ENCODE measurements around the gene TMOD3.

TMOD3 gene

DNA sequence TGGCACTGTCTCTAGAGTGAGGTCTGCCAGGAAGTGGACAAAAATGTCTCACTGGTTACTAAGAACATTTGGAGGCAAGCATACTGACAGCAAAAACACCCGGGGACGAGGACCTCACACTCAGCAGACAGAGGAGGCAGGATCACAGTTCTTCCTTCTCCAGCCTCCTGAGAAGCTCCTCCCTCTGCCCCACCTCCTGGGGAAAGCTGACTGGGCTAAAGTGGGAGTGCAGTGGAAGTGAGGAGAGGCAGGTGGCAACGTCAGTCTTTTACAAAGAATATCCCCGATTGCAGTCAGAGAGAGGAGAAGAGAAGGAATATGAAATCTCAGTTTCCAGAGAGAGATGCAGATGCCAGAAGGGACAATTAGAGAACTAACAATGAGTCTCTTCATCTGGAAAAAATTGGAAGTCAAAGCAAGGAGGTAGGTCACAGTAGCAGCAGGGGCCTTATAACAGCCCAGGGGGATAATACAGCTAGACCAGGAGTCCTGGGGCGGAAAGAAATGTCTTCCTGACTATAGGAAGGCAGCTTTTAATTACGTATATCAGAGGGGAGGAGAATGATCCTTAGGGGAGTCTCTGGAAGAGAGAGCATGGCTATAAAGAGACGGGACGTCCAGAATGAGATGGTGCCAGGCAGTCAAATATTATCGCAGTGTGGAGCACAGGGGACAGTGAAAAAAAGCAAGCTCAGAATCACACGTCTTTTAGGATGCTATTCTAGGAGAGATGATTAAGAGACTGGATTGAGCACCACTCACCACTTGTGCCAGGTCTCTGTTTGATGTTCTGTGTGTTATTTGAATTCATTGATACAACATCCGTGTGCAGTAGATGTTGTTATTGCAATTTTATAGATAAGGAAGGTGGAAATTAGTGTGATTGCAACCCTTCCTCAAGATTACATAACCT, 95.0 kb downstream of the TMOD3 start:
- DNase-seq, result no peak

DNA sequence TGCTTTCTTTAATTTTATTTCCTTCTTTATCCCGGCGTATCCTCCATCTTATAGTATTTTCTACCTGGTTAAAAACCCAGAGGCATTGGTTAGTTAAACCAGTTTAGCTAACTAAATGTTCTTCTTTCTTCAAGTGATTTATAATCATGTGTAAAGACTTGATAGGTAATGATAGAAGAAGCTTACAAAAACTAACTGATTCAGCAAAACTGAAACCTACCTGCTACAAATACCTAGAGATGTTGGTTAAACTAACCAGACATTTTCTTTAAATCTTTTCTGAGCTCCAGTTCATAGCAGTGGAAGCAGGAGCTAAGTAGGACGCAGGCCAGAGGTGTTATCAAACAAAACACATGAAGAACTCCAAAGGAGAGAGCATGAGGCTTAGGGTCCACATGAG, 97.4 kb downstream of the TMOD3 start:
- no peak for DNase-seq

DNA sequence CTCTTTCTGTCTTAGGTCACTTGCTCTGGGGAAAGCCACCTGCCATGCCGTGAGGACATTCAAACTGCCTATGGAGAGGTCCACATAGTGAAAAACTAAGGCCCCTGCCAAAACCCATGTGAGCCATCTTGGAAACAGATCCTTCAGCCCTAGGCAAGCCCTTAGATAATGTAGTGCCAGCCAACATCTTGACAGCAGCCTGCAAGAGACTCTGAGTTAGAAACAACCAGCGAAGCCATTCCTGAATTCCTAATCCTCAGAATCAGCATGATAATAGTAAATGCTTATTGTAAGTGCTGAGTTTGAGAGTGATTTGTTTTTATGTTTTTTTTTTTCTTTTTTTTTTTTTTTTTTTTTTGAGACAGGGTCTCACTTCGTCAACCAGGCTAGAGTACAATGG, 101.6 kb downstream of the TMOD3 start:
- no peak for DNase-seq

DNA sequence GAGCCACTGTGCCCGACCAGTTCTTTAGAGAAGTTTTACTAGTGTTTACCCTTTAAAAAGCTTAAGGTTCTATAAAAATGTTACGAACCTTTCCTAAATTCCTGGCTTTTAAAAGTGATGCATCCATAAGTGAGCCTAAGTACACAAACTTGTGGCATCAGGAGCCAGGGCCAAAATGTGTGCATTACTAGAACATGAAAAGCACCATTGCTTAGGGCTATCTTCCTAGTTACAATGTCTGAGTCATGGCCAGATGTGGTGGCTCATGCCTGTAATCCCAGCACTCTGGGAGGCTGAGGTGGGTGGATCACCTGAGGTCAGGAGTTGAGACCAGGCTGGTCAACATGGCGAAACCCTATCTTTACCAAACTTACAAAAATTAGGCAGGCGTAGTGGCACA, 102.2 kb downstream of the TMOD3 start:
- no peak for DNase-seq

DNA sequence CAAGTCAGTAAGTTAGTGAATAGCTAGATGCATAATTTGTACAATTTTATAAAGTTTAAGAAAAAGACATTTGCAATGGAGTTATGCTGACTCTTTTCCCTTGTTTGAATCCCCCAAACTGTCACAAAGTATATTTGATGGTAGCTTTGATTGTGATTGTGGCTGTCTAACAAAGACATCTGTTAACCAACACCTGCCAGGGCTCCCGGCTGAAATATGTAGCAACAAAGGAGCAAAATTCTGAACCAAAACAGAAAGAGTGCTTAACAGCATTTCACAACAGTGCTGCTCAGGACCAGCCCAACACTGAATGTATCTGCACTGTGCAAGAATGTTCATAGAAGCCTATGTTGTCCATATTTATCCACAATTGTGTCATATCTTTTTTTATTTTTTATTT, 102.7 kb downstream of the TMOD3 start:
- DNase-seq, result no peak

DNA sequence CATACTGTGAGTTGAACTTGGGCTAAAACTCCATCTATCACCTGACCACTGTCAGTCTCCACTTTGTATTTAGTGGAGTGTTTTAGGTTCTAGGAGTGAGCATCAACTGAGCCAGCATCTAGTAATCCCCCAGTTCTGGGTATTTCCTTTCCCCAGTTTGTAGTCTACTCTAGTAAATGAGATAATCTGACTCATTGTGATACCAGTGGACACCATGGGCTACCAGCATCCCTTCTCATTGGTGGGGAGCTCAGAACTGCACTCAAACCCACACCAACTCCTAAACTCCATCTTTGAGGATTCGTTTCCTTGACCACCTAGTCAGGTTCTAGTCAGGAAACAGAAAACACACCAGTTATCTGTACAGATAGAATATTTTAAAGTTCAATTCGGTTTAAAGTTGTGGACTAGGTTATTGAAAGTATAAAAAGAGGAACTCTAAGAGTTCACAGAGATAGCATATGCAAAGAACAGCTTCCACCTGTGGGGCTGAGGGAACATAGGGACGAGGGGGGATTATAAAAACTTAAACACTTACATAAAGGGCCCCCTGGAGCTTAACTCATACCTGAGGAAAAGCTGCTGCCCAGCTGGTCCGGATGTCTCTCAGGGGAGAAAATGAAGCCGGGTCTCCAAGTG, 106.1 kb downstream of the TMOD3 start:
- no peak for DNase-seq

DNA sequence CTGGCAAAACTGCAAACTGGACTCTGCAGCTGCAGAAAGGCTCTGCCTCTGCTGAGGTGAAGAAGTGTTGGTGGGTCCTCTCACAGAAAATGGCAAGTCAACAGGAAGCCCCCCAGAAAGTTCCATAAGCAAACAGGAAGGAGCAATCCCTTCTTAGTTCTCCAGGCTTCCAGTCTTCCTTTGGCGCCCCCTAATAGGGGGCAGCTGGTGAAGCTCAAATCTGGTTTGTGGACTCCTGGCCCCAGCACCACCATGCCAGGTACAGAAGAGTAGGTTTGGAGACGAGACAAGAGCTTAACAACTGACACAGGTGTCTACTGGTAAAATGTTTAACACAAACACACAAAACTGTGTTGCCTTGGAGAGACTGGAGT, 106.6 kb downstream of the TMOD3 start:
- no peak for DNase-seq

DNA sequence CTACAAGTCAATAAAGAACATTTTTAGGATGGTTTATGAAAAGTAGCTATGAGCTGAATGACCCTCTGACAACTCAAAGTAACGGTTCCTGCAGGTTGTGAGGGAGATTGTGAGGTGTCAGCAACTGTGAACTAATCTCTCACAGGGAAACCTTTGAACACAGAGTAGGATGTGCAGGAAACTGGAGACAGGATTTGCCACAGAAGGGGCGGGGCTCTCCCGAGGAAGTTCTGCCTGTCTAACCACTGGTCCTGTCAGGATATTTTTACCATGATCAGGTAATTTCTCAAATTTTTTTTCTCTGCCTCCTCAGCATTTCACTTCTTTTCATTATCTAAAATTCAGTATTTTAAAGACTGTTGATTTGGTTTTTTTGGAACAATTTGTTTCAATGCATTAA, 108.8 kb downstream of the TMOD3 start:
- no peak for DNase-seq

DNA sequence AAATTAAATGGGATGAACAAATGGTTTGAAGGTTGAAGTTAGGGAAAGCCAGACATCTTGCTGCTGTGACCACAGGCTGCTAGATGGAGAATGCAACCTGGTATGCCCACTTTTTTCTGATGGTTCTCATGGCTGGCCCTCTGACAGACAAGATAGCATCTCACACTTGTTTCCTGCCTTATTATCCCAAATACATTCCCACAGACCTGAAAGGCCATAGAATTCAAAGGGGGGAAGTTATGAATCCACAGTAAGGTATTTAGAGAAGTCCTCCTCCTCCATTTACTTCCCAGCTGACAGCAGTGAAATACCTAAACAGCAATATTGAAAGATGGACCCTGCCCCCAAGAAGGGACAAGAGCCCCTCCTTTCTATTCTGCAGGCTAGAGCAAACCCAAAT, 109.8 kb downstream of the TMOD3 start:
- DNase-seq, result no peak

DNA sequence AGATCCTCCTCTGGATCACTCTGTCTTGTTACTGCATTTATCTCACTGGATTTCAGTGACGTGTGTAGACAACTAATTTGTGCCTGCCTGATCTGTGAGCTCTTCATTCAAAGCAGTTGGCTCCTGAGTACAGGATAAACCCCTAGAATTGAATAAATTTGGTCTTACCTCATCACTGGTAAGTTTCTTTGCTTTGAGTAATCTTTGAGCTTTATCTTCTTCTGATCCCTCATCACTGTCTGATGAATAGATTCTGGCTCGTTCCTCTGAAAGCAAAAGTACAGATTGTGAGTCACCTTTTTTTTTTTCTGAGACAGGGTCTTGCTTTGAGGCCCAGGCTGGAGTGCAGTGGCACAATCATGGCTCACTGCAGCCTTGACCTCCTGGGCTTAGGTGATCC, 117.7 kb downstream of the TMOD3 start:
- DNase-seq, result no peak

DNA sequence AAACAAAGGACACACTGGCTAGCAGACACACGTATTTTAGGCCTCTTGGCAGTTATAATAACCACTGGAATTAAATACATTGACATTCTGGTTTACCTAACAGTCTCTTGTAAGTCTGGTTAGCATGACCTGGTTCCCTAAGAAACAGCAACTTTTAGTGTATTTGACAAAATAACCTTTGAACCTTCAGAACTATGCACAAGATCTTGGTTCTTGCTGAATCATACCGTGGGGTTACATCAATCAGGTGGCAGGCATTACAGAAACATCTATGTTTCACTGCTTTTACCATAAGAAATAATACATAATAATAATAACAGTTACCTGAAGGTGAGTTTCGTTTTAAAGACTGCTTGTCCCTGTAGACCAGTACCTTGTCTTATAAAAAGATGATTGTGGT, 123.4 kb downstream of the TMOD3 start:
- no peak for DNase-seq

DNA sequence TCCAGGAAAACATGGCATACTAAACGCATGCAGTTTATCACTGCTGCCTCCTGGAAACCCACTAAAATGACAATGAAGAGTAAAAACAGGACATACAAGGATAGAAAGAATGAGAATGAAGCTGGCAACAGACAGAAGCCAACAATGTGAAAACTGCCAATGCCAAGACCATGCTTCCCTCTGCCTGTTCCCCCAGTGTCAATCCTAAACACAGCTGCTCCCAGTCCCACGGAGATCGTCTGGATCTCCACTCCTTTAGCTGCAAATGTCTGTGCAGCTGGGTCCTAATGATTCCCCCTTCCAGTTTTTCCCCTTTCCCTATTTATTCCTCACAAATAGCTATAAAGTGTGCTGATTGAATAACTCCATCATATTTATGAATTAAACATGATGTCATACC, 126.1 kb downstream of the TMOD3 start:
- DNase-seq, result no peak
